Measurements from ENCODE around the gene PIM3.

PIM3 gene

DNA sequence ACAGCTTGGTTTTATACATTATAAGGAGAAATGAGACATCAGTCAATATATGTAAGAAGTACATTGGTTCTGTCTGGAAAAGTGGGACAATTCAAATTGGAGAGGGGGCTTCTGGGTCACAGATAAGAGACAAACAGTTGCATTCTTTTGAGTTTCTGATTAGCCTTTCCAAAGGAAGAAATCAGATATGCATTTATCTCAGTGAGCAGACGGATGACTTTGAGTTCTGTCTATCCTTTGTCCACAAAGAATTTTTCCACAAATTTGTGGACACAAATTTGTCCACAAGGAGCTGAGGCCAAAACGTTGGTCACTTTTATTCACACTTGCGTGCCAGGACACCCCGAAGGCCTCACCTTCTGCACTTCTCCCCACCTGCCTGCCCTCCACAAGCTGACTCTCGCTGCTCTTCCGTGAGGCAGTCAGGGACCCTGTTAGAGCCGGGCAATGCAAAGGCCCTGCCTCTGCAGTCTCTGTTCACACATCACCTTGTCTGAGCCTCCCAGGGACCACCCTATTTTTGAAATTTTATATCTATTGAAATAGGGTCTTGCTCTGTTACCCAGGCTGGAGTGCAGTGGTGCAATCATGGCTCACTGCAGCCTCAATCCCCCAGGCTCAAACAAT, 31.4 kb downstream of the PIM3 start:
- DNase-seq (ENCODE audit: low spot score) = no peak

GRCh38 chr22:49992921-49993648, 32.5 kb downstream of the PIM3 start:
- DNase-seq (ENCODE audit: low spot score) = peak; percentile 85

- no peak for DNase-seq (ENCODE audit: low spot score)
Measured at GRCh38 chr22:49993649-49994360, 33.2 kb downstream of the PIM3 start.

DNA sequence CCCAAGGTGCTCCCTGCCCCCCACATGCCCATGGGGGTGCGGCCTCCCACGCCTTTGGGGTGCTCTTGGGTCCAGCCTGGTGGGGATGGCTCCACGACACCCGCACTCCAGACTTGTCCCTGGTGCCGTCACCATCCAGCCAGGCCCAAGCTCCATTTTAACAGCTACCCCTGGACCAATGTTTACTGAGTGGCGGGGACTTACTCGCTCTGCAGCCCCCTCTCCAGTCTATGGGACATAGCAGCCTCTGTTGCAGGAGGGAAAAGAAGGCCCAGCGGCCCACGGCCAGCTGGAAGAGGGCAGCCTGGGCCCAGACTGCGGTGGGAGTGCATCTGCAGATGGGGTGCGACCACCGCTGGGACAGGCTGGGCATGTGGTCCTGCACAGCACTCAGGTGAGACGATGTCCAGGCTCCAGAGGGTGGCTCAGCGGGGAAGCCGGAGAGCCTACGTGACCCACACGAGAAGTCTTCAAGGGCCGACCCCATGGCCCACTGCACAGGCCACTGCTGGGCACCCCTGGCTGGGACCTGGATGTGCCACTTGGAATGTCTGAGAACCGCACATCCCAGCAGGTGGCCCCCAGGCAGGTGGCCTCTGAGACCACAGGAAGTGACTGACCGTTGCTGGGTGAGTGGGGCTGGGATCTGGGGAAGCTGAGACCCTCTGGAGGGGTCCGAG, 33.9 kb downstream of the PIM3 start:
- DNase-seq (ENCODE audit: low spot score) = no peak

DNA sequence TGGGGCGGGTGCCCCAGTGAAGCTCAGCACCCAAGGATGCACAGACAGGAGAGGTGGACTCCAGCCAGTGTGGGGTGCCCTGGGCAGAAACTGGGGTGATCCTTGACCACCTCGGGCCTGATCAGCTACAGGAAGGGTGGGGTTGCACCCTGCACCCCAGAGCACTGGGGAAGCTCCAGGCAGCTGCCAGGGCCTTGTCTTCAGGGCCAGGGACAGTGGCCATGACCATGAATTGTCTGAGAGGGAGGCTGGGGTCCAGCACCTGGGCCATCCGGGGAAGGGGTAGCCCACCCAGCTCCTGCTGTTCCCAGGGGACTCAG, 34.4 kb downstream of the PIM3 start:
- DNase-seq (ENCODE audit: low spot score) = no peak

DNA sequence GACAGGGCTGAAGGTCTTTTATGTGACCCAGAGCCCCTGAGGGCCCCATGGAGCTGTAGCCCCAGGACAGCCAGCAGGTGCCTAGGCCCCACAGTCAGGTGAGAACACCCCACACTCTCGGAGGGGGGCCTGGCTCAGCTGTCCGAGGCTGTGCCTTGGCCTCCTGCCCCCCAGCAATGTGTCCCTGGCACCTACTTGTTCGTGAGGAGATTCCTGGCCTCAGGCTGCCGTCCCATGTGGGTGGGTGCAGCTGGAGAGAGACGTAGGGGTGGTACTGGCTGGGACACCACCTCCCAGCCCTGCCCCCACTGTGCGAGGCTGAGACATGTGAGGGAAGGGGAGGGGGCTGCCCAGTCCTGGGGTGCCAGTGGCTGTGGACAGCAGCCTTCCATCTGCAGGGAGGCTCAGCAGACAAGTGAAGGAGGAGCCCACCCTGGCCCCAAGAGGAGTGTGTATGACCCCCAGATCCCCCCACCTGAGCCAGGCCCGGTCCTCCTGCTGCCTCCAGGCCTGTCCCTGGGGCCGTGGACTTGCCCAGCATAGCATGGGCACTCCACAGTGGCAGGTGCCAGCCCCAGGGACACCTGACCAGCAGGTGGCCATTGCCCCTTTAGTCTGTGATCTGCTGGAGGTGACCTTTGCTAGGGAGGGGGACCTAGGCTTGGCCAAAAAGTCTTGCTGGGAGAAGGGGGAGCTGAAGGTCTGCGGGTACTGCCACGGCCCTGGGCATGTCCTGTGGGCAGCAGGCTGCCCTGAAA, 35.0 kb downstream of the PIM3 start:
- DNase-seq (ENCODE audit: low spot score) = no peak

GRCh38 chr22:49996119-49996517, 35.5 kb downstream of the PIM3 start:
- no peak for DNase-seq (ENCODE audit: low spot score)

DNA sequence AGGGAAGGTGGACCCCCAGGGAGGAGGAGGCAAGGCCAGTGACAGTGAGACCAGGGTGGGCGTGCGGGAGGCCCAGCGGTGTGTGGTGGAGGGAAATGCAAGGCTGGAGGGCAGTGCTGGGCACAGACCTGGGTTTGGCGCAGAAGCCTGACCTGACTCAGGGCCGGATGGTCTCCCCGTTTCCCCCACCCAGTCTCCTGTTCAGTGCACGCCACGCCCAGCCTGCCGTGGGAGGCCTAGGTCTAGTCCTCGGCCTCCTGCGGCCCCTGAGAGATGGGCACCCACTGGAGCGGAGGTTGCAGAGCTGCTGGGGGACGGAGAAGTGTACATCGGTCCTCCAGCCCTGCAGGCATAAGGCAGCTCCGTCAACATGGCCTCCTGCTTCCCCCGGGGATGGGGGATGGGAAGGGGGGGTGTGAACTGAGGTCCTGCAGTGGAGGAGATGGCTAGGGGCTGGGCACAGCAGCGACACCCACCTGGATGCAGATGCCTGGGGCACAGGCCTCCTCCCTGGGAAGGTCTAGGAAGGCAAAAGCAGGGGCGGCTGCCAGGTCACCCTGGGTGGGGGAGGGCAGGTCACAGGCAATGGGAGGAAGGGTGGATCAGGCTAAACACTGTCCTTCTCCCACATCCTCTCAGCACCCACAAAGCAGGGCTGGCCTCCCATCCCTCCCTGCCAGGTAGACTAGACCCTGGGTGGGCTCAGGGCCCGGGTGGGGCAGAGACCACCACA, 36.1 kb downstream of the PIM3 start:
- DNase-seq (ENCODE audit: low spot score) = no peak

DNA sequence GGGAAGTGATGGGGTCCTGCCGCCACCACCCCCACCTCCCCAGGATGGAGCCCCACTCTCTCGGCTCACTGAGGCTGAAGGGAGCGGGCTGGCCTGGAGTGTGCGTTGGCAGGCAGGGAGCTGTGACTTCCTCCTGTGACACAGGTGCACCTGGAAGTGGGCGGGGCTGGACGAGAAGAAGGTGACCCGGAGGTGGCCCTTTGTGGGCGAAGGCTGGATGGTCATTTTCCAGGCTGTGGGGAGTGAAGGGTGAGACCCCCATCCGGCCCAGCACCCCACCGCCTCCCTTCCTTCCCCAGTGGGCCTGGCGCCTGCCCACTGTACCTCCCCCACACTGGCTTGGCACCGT, 36.7 kb downstream of the PIM3 start:
- DNase-seq (ENCODE audit: low spot score) = no peak

DNA sequence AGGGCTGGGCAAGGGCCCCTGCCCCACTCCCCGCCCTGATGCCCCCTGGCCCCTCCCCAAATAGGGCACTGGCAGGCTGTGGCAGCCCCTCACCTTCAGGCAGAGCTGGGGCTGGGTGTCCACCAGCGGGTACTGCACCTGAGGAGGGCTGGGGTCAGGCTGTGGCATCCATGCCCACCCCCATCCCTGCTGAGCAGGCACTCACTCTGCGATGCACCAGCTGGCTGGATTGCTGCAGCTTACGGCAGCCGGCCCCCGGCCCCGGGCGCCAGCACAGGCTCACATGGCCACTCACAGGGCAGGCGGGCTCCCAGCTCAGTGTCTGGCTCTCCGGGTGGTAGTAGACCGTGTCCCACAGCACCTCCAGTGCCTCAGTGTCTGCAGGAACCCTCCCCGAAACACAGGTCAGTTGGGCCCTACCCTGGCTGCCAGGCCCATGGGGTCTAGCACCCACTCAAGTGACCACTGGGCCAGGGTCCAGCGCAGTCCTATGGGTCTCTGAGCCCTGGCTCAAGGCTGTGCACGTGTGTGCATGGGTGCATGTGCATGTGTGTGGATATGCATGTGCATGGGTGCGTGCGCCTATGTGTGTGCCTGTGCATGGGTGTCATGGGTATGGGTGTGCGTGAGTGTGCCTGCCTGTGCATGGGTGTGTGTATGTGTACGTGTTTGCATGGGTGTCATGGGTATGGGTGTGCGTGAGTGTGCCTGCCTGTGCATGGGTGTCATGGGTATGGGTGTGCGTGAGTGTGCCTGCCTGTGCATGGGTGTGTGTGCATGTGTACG, 37.6 kb downstream of the PIM3 start:
- no peak for DNase-seq (ENCODE audit: low spot score)

GRCh38 chr22:49998718-49999062, 38.1 kb downstream of the PIM3 start:
- DNase-seq (ENCODE audit: low spot score) = no peak

DNA sequence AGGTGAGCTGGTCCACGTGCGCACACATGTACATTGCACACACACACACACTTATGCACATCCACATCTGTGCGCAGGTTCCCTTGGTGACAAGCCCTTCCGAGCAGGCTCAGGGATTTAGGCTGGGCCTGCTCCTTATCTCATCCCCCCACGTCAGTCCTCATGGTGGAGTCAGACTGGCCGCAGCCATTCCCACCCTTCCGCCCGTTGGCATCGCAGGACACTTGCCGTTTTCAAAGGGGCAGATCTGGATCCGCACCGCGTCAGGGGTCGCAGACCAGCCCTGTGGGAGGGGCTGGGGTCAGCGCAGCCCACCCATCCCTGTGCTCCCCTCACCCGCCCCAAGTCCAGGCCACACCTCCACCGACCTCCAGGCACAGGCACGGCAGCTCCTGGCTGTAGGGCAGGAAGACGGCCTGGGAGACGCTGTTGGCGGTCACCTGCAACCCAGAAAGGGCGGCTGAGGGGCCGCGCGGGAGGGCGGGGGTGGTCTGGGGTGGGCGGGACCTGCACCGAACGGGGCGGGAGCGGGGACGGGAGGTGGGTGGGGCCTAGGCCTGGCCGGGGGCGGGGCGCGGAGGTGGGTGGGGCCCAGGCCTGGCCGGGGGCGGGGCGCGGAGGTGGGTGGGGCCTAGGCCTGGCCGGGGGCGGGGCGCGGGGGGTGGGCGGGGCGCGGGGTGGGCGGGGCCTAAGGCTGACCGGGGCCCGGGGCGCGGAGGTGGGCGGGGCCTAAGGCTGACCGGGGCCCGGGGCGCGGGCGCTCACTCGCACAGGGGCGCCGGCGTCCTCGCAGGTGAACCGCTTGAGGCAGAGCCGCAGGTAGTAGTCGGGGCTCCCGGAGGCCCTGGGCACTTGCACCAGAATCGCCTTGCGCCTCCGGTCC, 38.7 kb downstream of the PIM3 start:
- peak; percentile 64 for DNase-seq (ENCODE audit: low spot score)

GRCh38 chr22:49999946-50000586, 39.5 kb downstream of the PIM3 start:
- peak; percentile 6 for DNase-seq (ENCODE audit: low spot score)

GRCh38 chr22:50000587-50001387, 40.2 kb downstream of the PIM3 start:
- DNase-seq (ENCODE audit: low spot score) = no peak

- DNase-seq (ENCODE audit: low spot score) = no peak
Measured at GRCh38 chr22:50001388-50002231, 41.0 kb downstream of the PIM3 start.

GRCh38 chr22:50002791-50003190, 42.2 kb downstream of the PIM3 start:
- DNase-seq (ENCODE audit: low spot score) = peak; percentile 38

DNA sequence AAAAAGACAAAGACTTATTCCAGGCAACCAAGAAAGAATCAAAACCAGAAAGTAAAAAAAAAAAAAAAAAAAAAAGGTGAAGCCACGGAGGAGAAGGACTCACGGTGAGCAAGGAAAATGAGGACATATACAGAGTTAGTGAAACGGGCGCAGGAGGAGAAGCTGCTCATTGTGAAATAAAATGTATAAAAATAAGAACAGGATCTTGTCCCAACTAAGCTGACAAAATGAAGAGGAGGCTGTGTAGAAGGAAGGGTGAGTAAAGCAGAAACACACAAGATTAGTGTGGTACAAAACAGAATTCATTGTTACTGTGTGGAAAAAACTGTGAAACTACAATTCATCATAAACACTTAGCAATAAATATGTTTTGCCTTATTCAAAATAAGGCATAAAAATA, 44.3 kb downstream of the PIM3 start:
- no peak for DNase-seq (ENCODE audit: low spot score)

Measured in GM03348 (cell line).